ENCODE measurements around the gene PRKAR1B.

DNA sequence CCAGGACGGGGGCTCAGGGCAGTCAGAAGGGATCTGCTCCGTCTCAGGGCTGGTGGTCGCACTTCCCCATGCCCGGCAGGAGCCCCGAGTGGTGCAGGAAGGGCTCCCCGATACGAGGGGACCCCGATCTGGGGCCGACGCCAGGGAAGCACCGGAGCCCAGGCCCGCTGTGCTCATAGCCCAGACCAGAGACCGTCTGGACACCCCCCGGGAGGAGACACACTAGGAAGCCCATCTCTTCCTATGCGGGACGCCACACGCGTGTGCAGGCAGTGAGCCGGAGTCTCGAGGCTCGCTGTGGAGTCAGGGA, 167.7 kb downstream of the PRKAR1B start:
- no peak for TF ChIP-seq POLR2A (IDR thresholded peaks at IDR 0.05)
- no peak for TF ChIP-seq CTCF (IDR thresholded peaks at IDR 0.05)
- no peak for TF ChIP-seq POLR2AphosphoS5 (IDR thresholded peaks at IDR 0.05)
- no peak for TF ChIP-seq EP300 (IDR thresholded peaks at IDR 0.05)

All from sigmoid colon (tissue), 4 donors.